NCI-H2196 (cell line): ENCODE results near the gene ARHGAP10.
"Not testable (repeated sequence)": the region's sequence is repeated elsewhere in the genome, so short reads cannot be mapped to it uniquely, and the experiment has no call there.

Experiments used
- DNase-seq: peaks from one replicate; lab custom pipeline; 2025; ENCODE audit not compliant: unreplicated experiment; lab: John Stamatoyannopoulos, UW

Gene ARHGAP10

DNA sequence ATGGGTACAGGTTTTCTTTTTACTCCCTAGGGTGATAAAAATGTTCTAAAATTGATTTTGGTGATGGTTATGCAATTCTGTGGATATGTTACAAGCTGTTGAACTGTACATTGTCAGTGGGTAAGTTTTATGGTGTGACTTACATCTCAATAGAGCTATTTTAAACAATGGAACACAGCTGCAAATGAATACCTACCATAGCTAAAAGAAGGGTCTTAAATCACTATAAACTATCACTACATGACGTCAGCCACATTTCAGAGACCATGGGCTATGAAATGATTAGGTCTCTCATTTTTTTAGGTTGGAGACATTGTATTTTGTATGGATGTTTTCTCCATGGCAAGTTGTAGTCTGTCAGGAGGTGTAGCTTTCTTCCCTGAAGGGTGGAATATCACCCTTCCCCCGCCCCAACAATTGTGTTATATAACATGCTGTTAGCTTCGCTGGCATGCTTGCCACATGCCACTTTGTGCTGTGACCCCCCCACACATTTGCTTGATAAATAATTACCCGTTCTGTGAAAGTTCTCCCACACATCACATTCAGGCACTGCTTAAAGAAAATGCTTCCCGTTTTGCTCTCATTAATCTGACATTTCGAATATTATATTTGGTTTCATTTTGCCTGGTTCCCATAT, 159.7 kb downstream of the ARHGAP10 start:
- no peak for DNase-seq

DNA sequence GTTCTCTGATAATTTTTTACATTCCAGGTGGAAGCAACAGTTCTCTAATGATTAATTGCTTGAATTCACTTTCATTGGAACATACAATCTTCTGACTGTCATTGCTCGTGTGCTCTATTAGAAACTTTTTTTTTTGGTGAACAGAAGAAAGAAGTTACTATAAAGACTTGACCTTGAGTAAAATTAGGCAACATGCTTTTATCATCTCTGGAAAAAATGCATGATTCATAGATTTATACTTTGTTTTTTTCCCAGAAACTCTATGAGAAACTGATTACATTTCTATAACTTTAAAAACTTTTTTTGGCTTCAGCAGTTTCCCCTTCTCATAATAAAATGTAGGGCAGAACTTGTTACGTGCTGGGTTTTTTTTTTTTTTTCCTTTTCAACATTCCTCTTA, 167.6 kb downstream of the ARHGAP10 start:
- no peak for DNase-seq

DNA sequence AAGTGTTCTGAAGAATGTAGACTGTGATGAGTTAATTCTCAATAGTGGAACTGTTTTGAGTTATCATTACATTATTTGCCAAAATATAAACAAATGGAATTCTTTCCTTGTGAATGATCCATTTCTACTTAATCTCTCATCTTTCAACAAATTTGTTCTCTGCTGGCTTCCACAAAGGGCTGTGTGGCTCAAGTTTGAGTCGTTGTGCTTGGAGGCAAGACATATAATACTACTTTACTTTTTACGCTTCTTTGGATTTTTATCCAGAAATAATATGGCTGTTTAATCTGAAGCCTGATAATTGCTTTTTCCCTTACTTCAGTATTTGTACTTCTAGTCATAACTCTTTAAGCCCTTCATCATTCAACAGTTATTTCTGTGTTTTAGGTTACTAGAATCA, 169.5 kb downstream of the ARHGAP10 start:
- no peak for DNase-seq

DNA sequence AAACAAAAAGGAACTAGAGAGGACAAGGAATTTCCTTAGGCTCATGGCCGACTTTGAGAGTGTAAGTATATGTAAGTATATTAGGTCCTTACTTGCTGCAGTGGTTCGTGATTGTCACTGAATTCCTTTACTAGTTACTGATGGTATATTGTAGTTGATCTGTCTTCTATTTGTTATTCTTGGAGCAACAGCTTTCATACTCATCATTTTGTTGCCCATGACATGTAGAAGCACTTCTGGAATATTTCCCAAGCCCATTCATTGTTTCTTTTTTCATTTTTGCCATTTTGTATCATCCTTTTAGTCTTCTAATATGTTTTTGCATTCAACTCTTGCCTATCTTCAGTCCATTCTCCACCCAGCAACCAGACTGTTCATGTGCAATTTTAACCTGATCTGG, 170.0 kb downstream of the ARHGAP10 start:
- DNase-seq, result no peak

DNA sequence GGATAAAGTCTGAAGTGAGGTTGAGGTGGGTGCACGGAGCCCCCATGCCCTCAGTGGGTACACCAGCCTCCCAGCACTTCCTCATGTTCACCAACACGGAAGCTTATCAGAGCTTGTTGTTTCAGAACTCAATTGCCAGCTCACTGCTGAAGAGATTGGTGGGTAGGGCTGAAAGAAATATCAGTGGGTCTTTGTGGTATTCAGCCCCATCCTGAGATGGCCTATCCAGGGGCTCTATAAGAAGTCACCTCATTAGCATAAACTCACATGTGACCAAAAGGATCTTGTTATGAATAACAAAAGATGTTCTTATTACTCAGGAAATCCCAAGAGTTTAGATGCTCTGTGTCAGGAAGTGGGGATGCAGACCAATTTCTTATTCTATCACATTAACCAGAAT, 177.3 kb downstream of the ARHGAP10 start:
- DNase-seq, result no peak

DNA sequence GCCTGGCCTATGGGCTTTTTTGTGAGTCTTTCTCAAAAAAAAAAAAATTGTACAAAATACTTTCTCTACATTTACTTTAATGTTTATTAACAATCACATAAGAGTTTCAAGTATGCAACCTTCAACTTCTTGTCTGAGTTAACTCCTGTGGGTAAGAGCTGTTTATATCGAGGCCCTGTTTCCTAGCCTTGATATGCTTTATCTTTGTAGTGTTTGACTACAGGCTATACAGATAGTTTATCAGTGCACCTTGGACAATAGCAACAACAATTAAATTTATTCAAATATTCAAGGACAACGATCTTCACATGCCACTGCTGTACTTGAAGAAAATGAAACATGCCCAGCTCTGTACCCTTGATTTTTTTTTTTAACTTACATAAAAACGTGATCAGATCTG, 178.4 kb downstream of the ARHGAP10 start:
- DNase-seq, result no peak

- DNase-seq, result not testable (repeated sequence)
Measured at GRCh38 chr4:147912106-147912505, 180.2 kb downstream of the ARHGAP10 start.

DNA sequence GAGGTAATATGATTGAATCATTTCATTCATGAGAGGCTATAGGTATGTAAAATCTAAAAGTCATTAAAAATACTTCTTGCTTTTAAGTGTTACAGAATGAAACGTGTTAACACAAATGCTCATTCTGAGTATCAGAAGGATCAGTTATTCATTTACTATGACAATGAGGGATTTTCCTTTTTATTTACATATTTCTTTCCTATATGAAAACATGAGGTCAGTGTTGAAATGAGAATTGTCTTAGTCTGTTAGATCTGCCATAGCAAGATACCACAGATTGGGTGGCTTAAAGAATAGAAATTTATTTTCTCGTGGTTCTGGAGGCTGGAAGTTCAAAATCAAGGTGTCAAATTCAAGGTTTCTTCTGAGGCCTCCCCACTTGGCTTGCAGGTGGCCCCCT, 181.2 kb downstream of the ARHGAP10 start:
- no peak for DNase-seq

GRCh38 chr4:147916351-147916750, 184.5 kb downstream of the ARHGAP10 start:
- no peak for DNase-seq

- no peak for DNase-seq
Measured at GRCh38 chr4:147923381-147923780, 191.5 kb downstream of the ARHGAP10 start.

GRCh38 chr4:147923854-147924253, 192.0 kb downstream of the ARHGAP10 start:
- no peak for DNase-seq

GRCh38 chr4:147924604-147925412, 192.9 kb downstream of the ARHGAP10 start:
- DNase-seq, result no peak

GRCh38 chr4:147927377-147928137, 195.7 kb downstream of the ARHGAP10 start:
- no peak for DNase-seq

DNA sequence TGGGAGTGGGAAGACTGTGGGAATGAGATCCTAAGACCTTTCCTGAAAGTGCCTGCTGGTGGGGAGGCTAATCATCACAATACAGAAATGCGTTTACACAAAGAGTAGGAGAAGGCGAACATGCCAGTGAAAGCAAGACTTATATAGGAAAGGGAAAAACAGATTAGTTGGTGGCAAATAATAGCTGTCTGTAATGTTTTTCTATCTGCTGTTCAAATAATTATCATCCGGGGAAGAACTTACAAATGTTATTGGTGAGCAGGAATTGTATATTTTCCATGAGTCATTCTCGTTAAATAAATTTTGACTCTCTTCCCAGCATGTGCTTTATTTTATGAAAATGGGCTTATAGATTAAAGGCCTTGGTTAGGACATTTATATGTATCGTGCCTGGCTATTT, 196.5 kb downstream of the ARHGAP10 start:
- DNase-seq, result no peak

DNA sequence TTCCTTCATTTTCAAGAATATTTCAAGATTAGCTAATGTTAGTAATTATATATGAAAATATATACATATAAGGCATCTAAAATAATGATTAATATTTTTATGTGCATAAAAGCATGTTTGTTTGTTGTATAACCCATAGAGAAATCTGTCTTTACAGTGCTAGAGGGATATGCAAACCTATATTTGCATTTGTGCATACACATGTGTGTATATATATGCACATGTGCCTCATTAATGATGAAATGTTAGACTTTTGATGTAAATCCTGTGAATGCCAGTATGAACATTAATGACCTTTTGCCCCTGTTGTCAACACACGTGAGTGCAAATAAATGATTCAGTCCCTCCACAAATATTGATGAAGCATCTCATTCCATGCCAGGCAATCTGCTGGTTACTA, 197.9 kb downstream of the ARHGAP10 start:
- DNase-seq, result no peak

DNA sequence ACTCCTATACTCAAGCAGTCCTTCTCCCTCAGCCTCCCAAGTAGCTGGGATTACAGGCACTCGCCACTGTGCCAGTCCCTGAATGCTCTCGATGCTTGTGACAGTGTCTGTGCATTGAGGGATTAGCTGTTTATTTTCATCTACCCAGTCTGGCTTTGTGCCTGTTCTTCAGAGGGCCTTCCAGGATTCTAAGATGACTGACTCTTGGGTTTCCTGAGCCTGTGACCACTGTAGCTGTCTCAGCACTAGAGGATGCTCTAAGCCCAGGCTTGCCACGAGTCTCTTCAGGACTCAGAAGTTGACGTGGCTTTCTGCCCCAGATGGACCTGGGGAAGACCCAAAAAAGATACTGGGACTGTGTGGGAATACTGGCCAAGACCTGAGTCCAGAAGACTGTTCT, 201.4 kb downstream of the ARHGAP10 start:
- DNase-seq, result no peak

DNA sequence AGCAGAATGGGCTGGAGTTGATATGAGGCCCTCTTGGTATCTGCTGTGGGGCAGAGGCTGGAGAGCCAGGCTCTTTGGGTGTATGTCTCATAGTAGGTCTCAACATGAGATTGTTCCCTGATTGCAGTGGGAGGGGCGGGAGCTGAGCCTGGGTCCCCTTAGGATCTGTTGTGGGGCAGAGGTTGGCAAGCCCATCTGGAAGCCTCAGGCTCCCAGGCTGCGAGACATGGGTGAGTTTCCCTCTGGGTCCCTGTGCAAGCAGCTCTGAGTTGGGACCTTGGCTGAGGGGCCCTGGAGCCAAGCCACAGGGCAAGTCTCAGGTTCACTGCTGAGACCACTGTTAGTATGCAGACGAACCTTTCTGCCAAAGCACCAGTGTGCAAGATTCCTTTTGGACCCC, 201.9 kb downstream of the ARHGAP10 start:
- no peak for DNase-seq

- no peak for DNase-seq
Measured at GRCh38 chr4:147938496-147938895, 206.6 kb downstream of the ARHGAP10 start.

GRCh38 chr4:147940171-147940570, 208.3 kb downstream of the ARHGAP10 start:
- no peak for DNase-seq

DNA sequence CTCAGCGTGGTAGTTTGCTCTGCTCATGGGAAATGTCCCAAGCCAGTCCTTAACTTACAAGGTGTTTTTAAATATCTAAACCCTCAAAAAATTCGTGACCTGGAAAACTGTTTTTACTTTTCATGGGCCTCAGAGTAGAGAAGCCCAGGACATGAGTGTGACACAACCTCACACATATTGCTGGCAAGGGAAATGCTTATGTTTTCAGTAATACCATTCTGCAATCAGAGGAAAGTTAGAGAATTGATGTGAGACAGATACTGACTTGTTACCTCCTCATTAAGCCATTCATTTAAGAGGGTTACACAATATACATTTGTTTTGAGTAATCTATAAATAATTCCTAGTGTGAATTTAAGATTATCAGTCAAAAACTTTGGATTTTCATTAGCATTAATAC, 209.5 kb downstream of the ARHGAP10 start:
- no peak for DNase-seq

- no peak for DNase-seq
Measured at GRCh38 chr4:147942729-147943128, 210.8 kb downstream of the ARHGAP10 start.

DNA sequence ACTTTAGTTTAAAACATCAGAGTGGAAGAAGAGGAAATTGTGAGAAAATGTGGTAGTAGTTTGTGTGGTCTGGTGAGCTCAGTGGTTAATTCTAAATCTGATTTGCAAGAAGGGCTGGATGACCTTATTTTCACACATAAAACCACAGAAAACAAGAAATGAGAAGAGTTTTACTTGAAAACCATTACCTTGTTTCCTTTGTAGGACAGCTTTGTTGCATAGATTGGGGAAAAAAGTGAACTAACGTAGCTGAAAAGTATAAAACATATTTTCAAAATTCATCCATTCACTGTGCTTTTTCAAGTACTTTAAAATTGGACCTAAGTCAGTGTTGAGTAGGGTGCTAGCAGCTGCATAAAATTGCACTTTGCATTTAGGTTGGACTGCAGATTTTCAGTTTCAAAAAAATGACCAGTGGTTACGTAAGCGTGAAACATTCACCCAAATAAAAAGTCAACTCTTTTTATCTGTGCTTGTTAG, 211.3 kb downstream of the ARHGAP10 start:
- no peak for DNase-seq
